ENCODE measurements around the gene KLHL25.
"Not testable (repeated sequence)": the region's sequence is repeated elsewhere in the genome, so short reads cannot be mapped to it uniquely, and the experiment has no call there.

The KLHL25 gene

DNA sequence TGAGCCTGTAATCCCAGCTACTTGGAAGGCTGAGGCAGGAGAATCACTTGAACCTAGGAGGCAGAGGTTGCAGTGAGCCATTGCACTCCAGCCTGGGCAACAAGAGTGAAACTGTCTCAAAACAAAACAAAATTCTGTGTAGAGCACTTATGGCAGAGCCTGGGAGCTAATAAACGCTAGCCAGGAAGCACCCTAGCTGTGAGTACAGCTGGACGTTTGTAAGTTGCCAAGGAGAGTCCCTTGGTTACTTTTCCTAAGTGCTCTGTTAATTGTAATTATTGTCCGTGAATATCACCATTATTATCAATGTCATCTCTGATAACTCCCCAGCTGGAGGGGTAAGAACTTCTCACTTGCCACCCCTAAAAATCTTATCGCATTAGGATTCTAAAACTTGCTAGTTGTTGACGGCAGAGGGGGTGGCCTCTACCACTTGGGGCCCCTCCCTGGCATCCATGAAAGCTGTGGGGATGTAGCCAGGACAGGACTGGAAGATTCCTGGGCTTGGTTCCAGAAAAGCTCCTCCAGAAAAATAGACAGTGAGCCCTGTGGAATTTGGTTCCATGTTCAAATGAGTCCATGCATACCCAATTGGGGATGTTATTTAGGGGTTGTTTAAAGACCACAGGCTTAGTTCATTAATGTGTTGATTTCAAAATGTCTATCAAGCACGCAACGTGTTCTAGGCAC lies 9.9 kb upstream of the KLHL25 start:
- no peak for DNase-seq (ENCODE audit: low read depth, low spot score)

- DNase-seq (ENCODE audit: low read depth, low spot score): not testable (repeated sequence)
Observed at GRCh38 chr15:85802617-85803016, 7.9 kb upstream of the KLHL25 start.

DNA sequence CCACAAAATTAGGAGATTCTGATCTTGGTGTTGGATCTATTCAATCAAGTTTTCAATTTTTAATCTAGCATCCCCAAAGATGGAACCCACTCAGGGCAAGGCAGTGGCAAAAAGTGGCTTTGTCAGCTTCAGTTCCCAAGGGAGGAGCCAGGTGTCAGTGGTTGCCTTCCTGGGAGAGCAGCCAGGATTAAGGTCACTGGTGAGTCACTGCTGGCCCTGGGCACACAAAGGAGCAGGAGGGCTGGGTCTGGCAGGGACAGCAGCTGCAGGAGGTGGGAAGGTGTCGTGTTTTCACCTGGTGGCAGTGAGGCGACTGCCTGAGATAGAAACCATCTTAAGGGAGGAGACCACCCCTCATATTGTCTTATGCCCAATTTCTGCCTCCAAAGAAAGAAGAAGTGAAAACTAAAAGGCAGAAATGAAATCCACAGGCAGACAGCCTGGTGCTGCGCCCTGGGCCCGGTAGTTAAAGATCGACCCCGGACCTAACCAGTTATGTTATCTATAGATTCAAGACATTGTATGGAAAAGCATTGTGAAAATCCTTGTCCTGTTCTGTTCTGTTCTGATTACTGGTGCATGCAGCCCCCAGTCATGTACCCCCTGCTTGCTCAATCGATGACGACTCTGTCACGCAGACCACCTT lies 5.9 kb upstream of the KLHL25 start:
- DNase-seq (ENCODE audit: low read depth, low spot score): no peak

DNA sequence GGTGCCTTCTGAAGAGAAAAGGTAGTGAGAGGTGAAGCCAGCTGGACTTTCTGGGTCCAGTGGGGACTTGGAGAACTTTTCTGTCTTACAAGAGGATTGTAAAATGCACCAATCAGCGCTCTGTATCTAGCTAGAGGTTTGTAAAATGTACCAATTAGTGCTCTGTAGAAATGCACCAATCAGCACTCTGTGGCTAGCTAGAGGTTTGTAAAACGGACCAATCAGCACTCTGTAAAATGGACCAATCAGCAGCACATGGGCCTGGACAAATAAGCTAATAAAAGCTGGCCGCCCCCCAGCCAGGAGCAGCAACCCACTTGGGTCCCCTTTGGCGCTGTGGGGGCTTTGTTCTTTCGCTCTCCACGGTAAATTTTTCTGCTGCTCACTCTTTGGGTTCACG lies 1.6 kb upstream of the KLHL25 start:
- DNase-seq (ENCODE audit: low read depth, low spot score): not testable (repeated sequence)

- no peak for DNase-seq (ENCODE audit: low read depth, low spot score)
Observed at GRCh38 chr15:85795337-85796305, 896 bp upstream of the KLHL25 start.

GRCh38 chr15:85793641-85794597 lies 806 bp downstream of the KLHL25 start:
- no peak for DNase-seq (ENCODE audit: low read depth, low spot score)

- DNase-seq (ENCODE audit: low read depth, low spot score): no peak
Observed at GRCh38 chr15:85792912-85793590, 1.7 kb downstream of the KLHL25 start.

DNA sequence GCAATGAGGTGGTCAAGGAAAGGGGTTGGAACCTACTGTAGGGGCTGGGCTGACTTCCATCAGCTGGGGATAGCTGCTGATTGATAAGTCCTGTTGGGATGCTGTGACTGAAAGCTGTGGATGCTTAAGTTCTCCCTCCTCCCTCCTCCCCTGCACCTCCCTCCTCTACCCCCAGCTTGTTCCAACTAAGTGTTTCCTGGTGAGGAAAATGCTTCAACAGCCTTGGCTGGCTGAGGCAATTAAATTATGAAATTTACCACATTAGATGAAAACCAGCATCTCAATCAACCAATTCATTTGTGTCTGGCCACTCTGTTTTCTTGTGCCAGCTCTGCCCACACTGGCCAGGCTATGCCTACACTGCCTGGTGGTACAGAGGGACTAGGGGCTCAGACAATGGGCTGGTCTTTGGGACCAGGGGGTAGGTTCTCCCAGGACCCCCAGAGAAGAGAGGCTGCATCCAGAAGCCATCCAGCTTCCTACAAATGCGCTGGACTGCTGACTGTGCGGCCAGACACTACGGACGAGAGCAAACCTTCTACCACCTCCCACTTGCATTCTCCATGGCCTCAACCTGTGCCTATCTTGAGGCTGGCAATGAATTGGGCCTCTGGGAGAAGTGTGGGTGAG lies 2.5 kb downstream of the KLHL25 start:
- no peak for DNase-seq (ENCODE audit: low read depth, low spot score)

- no peak for DNase-seq (ENCODE audit: low read depth, low spot score)
Observed at GRCh38 chr15:85789496-85789875, 5.2 kb downstream of the KLHL25 start.

DNA sequence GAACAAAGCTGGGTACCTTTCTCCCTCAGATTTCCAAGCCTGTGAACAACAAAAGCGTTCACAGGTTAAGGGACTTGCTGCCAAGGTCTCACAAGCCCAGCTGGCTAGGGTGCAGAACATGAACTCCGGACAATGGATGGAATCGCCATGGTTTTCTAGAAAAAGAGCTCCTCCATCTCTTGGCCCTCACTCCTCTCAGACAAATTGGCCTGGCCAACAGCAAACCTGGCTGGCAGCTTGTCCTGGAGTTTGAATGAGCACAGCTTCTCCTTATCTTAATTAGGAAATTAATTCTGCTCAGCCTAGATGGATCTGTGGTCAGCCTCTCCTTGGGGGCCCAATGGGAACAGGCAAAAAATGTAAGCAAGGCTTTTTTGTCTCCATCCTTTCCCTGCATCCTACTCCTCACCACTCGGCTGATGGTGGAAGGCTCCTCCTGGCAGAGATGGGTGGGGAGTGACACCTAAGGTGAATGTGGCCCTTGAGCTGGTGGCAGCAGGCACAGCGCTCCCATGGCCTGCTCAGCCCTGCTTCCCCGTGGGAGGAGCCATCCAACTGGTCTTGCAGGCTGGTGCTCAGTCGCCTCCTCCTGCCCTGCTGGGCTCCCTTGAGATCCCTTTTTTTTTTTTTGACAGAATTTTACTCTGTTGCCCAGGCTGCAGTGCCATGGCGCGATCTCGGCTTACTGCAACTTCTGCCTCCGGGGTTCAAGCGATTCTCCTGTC lies 5.8 kb downstream of the KLHL25 start:
- DNase-seq (ENCODE audit: low read depth, low spot score): no peak

DNA sequence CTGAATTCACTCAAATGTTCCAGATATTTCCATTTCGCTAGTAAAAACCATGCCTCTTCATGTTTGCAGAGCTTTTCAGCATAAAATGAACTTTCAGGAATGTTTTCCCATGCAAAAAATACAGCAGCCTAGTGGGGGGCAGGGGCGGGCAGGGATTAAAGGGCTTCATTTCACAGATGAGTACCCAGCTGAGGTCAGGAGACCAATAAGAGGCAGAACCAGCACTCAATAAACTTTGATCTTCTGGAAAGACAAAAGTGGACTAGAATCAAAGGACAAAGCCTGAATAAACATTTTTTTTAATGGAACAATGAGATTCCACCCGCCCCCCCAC lies 8.0 kb downstream of the KLHL25 start:
- DNase-seq (ENCODE audit: low read depth, low spot score): no peak

DNA sequence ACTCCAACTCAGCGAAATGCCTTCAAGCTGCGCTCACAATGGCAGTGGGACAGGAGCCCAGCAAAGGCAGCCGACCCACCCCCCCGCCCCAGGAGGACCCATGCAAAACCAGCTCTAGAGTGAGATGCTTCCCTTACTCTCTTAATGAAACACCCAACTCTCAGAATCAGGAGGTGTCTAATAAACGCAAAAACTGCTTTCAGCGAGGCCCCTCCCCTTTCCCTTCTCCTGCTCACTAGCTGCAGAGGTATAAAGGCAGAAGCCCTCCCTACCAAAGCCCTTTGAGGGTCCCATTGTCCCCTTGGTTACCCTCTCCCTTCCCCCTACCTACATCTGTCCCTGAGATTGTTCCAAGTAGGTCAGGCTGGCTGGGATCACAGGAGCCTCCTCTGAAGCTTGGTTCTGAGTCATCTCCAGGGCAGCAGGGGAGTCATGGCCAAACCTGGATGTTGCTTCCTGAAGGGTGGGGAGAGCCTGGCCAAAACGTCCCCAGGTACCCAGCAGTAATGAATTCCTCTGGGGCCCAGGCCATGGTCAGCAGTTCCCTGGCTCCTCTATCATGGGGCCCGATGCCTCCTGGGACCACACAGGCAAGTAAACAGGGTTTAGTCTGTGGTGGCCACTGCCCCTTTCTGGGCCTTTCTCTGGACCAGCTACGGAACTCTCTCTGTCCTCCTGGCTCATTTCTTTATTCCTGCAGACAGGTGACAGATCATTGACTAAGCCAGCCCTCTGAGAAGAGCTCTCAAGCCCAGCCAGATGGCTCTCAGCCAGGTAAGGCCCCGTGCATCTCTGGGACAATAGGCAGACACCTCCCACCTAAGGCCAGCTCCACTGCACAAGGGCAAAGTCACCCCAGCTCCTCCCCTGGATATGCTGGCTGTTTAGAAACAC lies 8.6 kb downstream of the KLHL25 start:
- DNase-seq (ENCODE audit: low read depth, low spot score): no peak

DNA sequence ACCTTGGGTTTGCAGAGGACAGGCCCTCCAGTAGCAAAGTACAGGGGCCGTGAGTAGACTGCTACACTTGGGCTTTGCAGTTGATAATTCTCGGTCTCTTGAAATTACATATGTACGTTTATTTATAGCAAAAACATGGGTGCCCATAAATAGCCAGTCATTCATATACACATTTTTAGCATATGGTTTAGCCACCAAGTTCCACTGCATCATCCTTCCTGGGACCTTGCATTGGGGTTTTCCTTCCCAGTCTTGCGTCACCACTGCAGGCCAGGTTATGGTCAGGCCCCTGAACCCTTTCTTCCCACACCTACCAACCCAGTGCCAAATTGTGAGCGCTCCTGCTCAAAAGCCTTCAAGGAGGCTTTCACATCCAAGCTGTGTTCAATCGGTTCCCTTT lies 12.7 kb downstream of the KLHL25 start:
- no peak for DNase-seq (ENCODE audit: low read depth, low spot score)

GRCh38 chr15:85781099-85781498 lies 13.6 kb downstream of the KLHL25 start:
- no peak for DNase-seq (ENCODE audit: low read depth, low spot score)

GRCh38 chr15:85780225-85780985 lies 14.3 kb downstream of the KLHL25 start:
- no peak for DNase-seq (ENCODE audit: low read depth, low spot score)

GRCh38 chr15:85779249-85779648 lies 15.5 kb downstream of the KLHL25 start:
- no peak for DNase-seq (ENCODE audit: low read depth, low spot score)

DNA sequence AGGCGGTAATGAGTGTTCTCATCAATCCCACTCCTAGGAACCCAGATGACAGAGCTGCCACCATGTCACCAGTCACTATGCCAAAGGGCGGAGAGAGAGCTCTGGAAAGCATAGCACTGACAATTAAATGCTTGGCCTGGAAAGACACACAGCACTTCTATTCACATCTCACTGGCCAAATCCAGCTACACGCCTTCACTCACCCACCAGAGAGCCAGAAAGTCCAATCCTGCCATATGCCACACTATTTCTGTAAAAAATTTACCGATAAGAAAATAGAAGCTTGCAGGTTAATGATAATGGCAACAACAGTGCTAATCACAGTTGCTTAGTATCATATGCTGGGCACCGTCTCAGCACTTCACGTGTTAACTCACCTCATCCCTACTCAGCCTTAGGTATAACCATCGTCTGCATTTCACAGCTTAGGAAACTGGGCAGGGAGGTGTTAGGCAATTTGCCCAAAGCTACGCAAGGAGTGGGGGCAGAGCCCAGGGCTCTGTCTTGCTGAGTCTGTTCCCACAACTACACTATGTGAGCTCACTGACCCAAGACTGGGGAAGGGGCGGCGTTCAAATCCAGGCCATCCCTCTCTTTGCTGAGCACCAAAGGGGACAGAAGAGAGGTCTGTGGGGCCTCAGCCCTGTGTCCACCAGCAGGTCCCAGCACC lies 16.5 kb downstream of the KLHL25 start:
- DNase-seq (ENCODE audit: low read depth, low spot score): no peak

All from activated CD4-positive, CD25-positive, alpha-beta regulatory T cell treated with anti-CD3 and anti-CD28 coated beads, Interleukin-2, amount 50 U/mL, for 16 hours (primary cell).